D721Med (cell line): Measurements from ENCODE around the gene PPP1R36.
A peak's percentile ranks its signal among the peaks of the same experiment; 100 is the strongest.

ENCODE experiments used
- DNase-seq: peaks from one replicate; pipeline ENCODE4 v3.0.0; 2011; ENCODE audit warnings: low spot score; ENCODE audit not compliant: insufficient read length
- FAIRE-seq: peaks from 2 replicates; lab custom pipeline; 2011; peaks lifted over from hg19 to GRCh38; lab: Jason Lieb, UNC
- TF ChIP-seq, protein P1 (sequence below): IDR thresholded peaks from 2 replicates; pipeline ENCODE4 v1.5.1; 2012; ENCODE audit warnings: mild to moderate bottlenecking, control low read depth; ENCODE audit not compliant: insufficient read depth; ENCODE audit errors: missing control alignments

The PPP1R36 gene

GRCh38 chr14:64504310-64504896 lies 45.4 kb upstream of the PPP1R36 start, which contains the start of gene ZBTB1:
ZBTB1 (plus strand) TSS chr14:64504770; CDS start chr14:64521505, 16,735 bp downstream.
- TF ChIP-seq, protein P1, sequence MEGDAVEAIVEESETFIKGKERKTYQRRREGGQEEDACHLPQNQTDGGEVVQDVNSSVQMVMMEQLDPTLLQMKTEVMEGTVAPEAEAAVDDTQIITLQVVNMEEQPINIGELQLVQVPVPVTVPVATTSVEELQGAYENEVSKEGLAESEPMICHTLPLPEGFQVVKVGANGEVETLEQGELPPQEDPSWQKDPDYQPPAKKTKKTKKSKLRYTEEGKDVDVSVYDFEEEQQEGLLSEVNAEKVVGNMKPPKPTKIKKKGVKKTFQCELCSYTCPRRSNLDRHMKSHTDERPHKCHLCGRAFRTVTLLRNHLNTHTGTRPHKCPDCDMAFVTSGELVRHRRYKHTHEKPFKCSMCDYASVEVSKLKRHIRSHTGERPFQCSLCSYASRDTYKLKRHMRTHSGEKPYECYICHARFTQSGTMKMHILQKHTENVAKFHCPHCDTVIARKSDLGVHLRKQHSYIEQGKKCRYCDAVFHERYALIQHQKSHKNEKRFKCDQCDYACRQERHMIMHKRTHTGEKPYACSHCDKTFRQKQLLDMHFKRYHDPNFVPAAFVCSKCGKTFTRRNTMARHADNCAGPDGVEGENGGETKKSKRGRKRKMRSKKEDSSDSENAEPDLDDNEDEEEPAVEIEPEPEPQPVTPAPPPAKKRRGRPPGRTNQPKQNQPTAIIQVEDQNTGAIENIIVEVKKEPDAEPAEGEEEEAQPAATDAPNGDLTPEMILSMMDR: no peak
- FAIRE-seq: no peak
- peak; percentile 27 for DNase-seq

DNA sequence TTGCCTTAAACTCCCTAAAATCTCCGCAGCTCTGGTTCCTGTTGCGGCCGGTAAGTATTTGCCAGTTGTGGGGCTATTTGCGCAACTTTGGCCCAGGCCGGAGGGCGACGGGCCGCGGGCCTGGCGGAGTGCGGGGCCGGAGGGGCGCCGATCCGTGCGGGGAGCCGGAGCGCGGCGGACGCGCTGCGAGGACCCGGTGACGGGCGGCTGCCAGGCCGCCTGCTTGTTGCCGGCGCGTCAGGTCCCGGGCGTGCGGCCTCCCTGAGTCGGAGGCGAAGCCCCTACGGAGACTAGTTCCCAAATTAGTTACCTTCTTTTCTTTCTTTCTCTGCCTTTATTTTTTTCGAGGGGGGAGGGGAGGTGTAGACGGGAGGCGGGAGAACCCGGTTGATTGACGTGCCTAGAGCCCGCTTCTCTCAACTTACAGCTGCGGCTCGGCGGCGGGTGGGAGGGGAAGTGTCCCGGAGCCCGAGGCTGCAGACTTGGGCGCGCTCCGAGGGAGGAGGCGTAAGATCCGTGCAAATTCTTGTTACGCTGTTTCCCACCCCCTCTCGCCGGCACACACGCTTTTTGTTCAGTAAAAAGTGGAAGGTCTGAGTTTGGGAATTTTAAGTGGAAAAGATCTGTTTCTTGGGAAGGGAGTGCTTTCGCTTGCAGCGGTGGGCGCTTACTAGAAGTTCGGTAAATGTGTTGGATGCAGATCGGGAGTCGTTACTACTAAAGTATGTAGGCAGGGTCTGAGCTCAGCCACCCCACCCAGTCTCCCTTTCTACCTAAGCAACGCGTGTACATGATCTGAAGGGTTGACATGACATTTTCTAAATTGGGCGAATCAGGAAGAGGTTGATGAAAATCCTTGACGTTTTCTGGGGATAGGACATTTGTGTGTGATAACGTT lies 44.6 kb upstream of the PPP1R36 start:
- TF ChIP-seq, protein P1: no peak
- no peak for FAIRE-seq

GRCh38 chr14:64506721-64507120 lies 43.0 kb upstream of the PPP1R36 start:
- no peak for DNase-seq
- FAIRE-seq: no peak
- TF ChIP-seq, protein P1: no peak

More for the DNA sequence above, 44.6 kb upstream of the PPP1R36 start:
- peak; percentile 35 for DNase-seq

- TF ChIP-seq, protein P1: no peak
- FAIRE-seq: no peak
- no peak for DNase-seq
These were observed 42.2 kb upstream of the PPP1R36 start for GRCh38 chr14:64507376-64508156.

DNA sequence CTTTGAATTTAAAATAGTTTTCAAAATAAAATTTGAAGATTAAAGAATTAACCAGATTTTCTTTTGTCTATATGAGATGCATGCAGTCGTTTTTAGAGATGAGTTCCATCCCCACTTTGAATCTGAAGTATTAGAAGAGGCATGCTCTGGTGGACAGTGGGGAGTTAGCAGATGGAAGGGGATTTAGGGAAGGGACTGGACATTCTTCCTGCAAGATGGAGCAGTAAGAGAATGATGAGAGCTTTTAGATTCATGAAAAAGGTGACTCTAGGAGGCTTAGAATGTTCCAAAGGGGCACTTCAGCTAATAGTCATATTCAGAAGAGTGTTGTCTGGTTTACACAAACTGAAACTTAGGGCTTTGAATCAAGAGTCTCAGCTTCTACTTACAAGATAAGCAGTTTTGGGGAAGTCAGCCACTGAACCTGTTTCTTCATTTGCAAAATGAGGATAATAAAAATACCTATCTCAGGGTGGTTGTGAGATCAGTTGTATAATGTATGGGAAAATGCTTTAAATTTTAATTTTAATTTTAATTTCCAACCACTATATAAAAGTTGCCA lies 41.5 kb upstream of the PPP1R36 start:
- TF ChIP-seq, protein P1: no peak
- DNase-seq: no peak
- no peak for FAIRE-seq

DNA sequence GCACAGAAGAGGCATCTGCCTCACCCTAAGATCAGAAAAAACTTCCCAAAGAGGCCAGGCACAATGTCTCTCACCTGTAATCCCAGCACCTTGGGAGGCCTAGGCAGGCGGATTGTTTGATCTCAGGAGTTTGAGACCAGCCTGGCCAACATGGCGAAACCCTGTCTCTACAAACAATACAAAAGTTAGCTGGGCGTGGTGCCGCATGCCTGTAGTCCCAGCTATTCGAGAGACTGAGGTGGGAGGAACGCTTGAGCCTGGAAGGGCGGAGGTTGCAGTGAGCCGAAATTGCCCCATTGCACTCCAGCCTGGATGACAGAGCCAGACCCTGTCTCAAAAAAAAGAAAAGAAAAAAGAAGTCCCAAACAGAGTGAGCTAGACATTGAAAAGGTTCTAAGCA lies 40.7 kb upstream of the PPP1R36 start:
- DNase-seq (no peak), FAIRE-seq (no peak)
- TF ChIP-seq, protein P1: no peak
